Activated CD4-positive, alpha-beta T cell treated with anti-CD3 and anti-CD28 coated beads, Interleukin-2, amount 50 U/mL, for 1 hour (primary cell): Measurements from ENCODE around the gene RNU5D-1.
"Not testable (repeated sequence)": the region's sequence is repeated elsewhere in the genome, so short reads cannot be mapped to it uniquely, and the experiment has no call there.

Experiments used
- DNase-seq: peaks from one replicate; pipeline ENCODE4 v3.0.0-alpha.2; 2020

The RNU5D-1 gene

GRCh38 chr1:44730741-44731512 lies at the start of gene RNU5D-1:
Gene RNU5D-1 (minus strand): TSS chr1:44731170.
- DNase-seq = peak; percentile 95

DNA sequence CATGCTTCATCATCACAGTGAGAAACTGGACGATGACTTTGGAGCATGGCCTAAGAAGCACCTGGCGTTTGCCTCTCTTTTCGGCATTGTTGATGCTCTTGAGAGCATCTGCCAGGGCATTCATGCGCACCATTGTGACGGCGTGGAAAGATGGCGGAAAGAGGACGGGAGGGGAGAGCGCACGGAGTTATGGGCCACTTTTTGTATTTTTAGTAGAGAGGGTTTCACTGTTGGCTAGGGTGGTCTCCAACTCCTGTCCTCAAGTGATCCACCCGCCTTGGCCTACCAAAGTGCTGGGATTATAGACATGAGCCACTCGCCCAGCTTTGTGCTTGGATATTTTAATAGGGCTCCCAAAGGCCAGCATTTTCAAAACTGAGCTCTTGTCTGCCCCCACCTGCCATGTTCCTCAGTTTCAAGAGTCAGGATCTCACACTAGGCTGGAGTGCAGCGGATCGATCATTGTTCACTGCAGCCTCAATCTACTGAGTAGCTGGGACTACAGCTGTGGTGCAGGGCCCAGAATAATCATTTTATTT lies 49.7 kb upstream of the RNU5D-1 start:
- DNase-seq = no peak

DNA sequence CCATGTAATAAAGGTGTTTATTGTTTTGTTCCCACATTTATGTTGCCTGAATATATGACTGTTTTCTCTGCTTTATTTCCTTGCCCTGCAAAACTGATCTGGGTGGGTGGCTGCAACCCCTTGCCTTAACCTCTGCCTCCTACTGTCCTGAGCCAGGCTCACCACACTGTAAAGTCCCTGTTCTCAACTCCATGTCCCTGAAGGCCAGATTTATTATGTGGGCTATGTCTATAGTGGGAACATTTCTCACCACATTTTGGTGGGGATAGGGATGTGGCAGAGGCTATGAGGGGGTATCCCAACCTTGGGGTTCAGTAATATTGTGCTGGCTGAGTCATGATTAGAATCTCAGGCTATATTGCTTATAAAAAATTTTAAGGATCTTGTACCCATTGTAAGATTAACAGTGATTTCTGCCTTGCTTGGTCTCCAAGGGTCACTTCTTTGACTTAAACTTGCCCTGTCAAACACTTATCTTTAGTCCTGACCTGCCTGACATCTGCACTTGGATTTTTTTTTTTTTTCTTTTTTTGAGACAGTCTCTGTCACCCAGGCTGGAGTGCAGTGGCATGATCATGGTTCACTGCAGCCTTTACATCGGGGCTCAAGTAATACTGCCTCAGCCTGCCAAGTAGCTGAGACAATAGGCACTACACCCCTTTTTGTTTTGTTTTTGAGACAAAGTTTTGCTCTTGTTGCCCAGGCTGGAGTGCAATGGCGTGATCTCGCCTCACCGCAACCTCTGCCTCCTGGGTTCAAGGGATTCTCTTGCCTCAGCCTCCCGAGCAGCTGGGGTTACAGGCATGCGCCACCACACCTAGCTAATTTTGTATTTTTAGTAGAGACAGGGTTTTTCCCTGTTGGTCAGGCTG lies 48.0 kb upstream of the RNU5D-1 start:
- no peak for DNase-seq

DNA sequence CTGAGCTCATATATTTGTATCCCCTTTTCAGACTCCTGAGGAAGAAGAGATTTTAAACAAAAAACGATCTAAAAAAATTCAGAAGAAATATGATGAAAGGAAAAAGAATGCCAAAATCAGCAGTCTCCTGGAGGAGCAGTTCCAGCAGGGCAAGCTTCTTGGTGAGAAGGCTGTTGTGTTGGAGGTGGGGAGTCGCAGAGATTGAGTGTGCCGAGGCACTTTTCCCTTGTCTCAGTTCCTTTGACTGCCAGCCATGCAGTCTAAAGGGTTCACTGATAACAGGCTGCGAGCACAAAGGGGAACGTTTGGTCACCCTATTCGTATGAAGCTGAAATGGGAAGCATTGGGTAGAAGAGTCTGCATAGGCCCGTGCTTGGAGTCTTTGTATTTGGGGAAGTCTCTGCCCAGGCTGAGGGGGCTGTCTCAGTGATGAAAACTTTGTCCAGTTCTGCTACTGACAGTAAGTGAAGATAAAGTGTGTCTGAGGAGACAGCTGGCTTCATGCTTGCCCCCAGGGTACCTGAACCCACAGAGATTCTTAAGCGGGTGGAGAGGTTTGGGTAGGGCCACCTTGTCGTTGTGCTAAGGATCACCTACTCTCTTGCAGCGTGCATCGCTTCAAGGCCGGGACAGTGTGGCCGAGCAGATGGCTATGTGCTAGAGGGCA lies 47.1 kb upstream of the RNU5D-1 start:
- no peak for DNase-seq

GRCh38 chr1:44777547-44777946 lies 46.6 kb upstream of the RNU5D-1 start:
- no peak for DNase-seq

DNA sequence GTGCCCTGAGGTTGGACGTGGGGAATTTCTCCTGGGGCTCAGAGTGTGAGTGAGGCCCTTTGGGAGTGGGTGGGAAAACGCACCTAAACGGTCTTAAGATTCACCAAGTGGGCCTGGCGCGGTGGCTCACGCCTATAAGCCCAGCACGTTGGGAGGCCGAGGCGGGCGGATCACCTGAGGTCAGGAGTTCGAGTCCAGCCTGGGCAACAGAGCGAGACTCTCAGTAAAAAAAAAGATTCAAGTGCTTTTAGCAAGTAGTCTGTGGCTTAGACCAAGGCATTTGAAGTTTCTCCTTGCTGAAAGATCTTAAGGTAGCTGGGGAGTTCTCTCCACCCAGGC lies 45.7 kb upstream of the RNU5D-1 start:
- no peak for DNase-seq

DNA sequence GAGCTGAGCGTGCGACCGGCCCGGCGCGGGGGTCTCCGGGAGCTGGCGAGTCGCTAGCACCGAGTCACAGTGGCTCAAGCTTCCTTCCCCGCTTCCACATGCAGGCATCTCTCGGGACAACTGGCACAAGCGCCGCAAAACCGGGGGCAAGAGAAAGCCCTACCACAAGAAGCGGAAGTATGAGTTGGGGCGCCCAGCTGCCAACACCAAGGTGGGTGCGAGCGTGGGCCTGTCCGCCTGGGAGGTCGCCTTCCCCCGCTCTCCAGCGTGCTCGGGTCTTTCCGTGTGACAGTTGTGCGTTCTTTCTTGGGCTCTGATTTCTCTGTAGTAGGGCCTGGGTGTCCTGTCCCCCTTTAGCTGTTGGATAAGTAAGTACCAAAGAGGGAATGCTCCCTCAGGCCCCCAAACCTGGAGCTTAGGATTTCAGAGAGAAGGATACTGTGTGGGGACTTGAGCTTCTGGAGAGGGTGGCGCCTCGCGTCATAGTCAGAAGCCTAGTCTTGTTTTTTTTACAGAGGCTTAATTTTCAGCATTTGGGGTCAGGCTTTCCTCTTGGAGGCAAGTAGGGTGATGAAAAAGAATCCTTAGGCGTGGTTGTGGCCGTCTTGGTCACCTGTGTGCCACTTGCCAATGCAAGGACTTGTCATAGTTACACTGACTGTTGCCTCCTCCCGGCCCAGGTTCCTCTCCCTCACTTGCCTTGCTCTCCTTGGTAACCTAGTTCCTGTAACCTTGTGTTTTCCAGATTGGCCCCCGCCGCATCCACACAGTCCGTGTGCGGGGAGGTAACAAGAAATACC lies 45.2 kb upstream of the RNU5D-1 start:
- DNase-seq = no peak

DNA sequence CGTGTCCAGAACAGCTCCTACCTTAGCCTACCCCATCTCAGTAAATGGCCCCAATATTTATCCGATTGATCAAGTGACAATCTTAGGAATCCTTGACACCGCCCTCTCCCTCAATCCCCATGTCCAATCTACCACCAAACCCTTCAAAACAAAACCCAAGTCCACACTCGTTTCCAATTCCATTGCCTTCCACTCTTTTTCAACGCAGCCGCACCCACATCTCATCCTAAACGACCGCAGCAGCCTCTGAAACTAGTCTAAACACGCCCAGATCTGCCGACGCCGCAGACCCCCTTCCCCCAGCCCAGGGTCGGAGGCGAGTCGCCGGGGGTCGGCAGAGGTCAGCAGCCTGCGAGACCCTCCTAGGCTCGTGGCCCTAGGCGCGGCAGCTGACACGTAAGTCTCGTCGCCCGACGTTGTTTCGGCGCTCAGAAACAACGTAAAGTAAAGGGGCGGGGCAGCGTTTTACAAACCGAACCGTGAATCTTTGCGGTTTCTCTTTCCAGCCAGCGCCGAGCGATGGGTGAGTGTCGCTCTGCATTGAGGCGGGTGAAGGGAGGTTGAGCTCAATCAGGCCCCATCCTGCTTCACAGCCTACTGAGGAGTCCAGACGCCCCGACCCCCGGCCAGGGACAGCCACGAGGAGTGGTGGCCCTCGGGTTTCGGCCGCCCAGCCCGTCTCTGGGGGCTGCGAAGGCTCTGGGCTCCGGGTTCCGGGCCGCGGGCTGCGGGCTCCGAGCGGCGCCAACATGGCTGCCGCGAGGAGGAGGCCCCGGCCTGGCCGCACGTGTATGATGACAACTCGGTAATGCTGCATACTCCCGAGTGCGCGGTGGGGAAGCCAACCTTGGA lies 44.3 kb upstream of the RNU5D-1 start, which contains the start of gene RPS8:
Gene RPS8 (plus strand): TSS at position 463 of the 852 bp plus-strand sequence. CDS start 57 bp downstream, at position 520.
- peak; percentile 87 for DNase-seq

GRCh38 chr1:44766421-44766820 lies 35.5 kb upstream of the RNU5D-1 start:
- DNase-seq = not testable (repeated sequence)

- DNase-seq = no peak
Observed at GRCh38 chr1:44760876-44761275, 29.9 kb upstream of the RNU5D-1 start.

GRCh38 chr1:44759077-44759476 lies 28.1 kb upstream of the RNU5D-1 start:
- no peak for DNase-seq

DNA sequence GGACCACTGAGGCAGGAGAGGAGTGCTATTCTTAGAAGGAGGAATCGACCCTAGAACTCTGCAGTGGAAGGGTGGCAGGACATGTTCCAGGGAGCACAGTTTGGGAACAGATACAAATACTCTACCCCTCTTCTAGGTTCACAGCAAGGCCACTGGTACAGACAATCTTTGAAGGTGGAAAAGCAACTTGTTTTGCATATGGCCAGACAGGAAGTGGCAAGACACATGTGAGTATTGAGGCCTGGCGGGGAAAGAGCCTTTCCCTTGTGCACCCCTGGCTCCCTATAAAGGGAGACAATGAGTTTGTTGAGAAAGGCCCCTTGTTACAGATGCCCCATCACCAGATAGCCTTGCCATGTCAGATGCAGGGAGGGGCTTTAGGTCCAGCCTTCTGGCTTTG lies 26.4 kb upstream of the RNU5D-1 start:
- no peak for DNase-seq

GRCh38 chr1:44747878-44748277 lies 16.9 kb upstream of the RNU5D-1 start:
- no peak for DNase-seq

- no peak for DNase-seq
Observed at GRCh38 chr1:44743211-44743610, 12.2 kb upstream of the RNU5D-1 start.

DNA sequence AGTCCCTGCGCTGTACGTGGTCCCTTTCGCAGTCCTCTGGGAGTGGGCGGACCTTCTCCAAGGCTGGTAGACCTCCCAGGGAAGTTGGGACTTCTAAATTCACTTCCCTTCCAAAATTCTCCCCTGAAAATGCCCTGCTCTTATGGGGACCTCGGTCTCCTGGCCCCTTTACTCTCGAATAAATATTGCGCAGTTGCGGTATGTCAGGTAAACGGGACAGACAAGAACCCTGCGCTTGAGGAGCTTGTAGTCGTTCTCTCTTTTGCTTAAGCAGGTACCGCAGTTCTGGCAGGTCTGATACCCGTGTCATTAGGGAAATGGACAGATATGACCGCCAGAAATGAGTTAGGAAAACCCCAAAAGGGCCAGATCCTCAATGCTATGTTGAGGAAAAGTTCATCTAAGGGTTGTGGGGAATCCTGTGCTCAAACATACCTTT lies 9.2 kb upstream of the RNU5D-1 start:
- DNase-seq = no peak

- peak; percentile 96 for DNase-seq
Observed at GRCh38 chr1:44739307-44740178, 8.6 kb upstream of the RNU5D-1 start, which contains the start of gene KIF2C. Gene KIF2C (plus strand): TSS chr1:44739837. CDS start chr1:44739933, 96 bp downstream.

GRCh38 chr1:44738953-44739306 lies 8.0 kb upstream of the RNU5D-1 start:
- DNase-seq = not testable (repeated sequence)

DNA sequence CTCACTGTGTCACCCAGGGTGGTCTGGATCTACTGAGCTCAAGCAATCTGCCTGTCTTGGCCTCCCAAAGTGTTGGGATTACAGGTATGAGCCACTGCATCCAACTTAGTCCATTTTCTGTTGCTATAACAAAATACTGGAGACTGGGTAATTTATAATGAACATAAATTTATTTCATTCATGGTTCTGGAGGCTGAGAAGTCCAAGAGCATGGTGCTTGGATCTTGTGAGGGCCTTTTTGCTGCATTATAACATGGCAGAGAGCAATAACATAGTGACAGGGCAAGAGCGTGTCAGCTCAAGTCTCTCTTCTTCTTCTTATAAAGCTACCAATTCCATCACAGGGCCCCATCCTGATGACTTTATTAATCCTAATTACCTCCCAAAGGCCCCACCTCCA lies 5.0 kb upstream of the RNU5D-1 start:
- no peak for DNase-seq

DNA sequence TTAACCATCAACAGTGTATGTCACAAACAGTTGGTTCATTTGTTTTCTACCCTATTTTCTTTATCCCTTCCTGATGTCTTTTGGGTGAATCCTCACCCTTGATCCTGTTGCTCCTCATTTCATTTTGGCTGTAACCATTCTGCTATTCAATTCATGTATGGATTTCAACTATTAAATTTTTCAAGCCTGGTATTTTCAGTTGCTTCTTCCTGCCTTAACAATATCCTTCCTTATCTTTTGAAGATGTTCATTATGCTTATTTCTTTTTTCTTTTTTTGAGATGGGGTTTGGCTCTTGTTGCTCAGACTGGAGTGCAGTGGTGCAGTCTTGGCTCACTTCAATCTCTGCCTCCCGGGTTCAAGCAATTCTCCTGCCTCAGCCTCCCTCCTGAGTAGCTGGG lies 2.8 kb upstream of the RNU5D-1 start:
- DNase-seq = no peak

- no peak for DNase-seq
Observed at GRCh38 chr1:44733365-44733764, 2.4 kb upstream of the RNU5D-1 start.
